Measurements from ENCODE around the gene SCAMP2.
A peak's percentile ranks its signal among the peaks of the same experiment; 100 is the strongest.

The SCAMP2 gene

DNA sequence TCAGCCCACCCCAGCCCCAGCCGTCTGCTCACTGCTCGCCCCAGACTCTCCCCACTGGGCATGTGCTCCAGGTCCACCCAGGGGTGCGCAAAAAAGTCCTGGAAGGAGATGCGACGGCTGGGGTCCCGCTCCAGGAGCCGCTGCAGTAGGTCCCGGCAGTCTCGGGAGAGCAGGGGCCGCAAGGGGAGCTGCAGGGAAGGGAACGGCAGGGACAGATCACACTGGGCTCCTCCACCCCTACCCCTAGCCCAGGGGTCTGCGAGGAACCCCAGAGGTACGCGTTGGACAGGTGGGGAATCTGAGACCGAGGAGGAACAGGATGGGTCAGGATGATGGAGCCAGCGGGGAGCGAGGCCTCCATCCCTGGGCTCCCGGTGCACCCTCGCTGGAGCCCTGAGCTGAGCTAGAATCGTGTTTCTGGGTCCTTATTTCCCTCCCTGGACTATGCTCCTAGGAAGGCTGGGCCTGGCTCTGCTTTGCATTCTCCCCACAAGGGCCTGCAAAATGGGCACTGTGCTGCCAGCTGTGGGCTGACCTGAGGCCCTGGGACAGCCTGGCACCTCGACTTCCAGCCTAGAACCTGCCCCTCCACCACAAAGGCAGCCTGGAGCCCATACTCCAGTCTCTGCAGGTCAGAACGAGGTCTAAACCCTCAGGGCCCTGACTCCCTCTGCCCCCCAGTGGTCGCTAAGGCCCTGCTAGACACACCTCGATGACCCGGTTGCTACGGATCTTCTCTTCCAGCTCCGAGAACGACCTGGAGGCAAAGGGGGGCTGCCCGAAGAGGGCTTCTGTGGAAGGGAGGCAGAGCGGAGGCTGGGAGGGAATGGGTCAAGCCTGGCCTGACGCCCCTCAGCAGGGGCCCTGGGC is 33.4 kb downstream of the SCAMP2 start:
- no peak overlapping the region for H3K27ac ChIP-seq (ENCODE audit: low read depth, low read length)
- no peak overlapping the region for H3K4me3 ChIP-seq (ENCODE audit: low read length)
- H3K4me1 ChIP-seq (ENCODE audit: control insufficient read depth, insufficient read depth, low read length), result peaks cover 8% of the 10 kb centered on the region
- no peak overlapping the region for H3K9ac ChIP-seq (ENCODE audit: low read length)
- no peaks in the 10 kb centered on the region for H3K27me3 ChIP-seq (ENCODE audit: control insufficient read depth, insufficient read depth, low read length)
- peaks cover 4% of the 10 kb centered on the region for H3K36me3 ChIP-seq (ENCODE audit: control insufficient read depth, insufficient read depth, low read length)

DNA sequence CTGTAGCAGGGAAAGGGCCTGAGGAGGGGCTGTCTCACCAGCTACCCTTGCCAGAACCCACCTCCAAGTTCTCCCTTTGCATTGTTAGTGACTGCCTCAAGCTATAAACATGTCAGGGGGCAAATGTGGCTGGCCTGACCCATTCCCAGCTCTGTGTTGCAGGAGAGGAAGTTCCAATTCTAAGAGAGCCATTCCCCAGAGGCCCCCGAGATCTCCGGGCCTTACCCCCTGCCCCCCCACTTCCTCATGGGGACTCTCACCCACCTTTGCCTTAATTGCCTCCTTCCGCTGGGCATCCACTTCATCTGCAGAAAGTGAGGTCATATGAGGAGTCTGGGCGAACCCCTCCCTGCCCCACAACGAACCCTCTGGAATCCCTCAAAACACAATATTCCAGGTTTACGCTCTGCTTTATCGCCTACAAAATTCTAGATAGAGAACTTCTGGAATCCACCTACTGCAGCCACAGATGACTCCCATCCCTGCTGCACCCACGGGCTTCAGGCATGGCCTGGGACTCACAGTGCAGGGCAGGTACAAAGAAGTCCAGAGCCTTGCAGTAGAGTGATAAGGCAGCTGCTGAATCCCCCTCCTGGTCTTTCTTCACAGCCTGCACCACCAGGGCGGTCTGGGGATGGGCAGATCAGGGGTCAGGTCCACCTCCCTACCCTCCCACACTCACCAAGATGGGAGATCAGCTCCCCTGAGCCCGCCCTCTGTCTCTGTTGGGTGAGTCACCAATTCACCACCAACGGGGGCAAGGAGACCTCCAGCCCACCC is 34.2 kb downstream of the SCAMP2 start:
- Histone ChIP-seq H3K9ac (ENCODE audit: low read length) (no peak overlapping the region), H3K27me3 (ENCODE audit: control insufficient read depth, insufficient read depth, low read length) (no peaks in the 10 kb centered on the region), H3K4me3 (ENCODE audit: low read length) (no peak overlapping the region), H3K4me1 (ENCODE audit: control insufficient read depth, insufficient read depth, low read length) (peaks cover 8% of the 10 kb centered on the region), H3K27ac (ENCODE audit: low read depth, low read length) (no peak overlapping the region), H3K36me3 (ENCODE audit: control insufficient read depth, insufficient read depth, low read length) (peaks cover 4% of the 10 kb centered on the region)

- H3K36me3 ChIP-seq (ENCODE audit: control insufficient read depth, insufficient read depth, low read length), result peaks cover 4% of the 10 kb centered on the region
- H3K4me3 ChIP-seq (ENCODE audit: low read length), result no peak overlapping the region
- no peaks in the 10 kb centered on the region for H3K27me3 ChIP-seq (ENCODE audit: control insufficient read depth, insufficient read depth, low read length)
- H3K27ac ChIP-seq (ENCODE audit: low read depth, low read length), result no peak overlapping the region
- peaks cover 3% of the 10 kb centered on the region for H3K4me1 ChIP-seq (ENCODE audit: control insufficient read depth, insufficient read depth, low read length)
- no peak overlapping the region for H3K9ac ChIP-seq (ENCODE audit: low read length)
Measured at GRCh38 chr15:74838137-74838516, 35.0 kb downstream of the SCAMP2 start.

DNA sequence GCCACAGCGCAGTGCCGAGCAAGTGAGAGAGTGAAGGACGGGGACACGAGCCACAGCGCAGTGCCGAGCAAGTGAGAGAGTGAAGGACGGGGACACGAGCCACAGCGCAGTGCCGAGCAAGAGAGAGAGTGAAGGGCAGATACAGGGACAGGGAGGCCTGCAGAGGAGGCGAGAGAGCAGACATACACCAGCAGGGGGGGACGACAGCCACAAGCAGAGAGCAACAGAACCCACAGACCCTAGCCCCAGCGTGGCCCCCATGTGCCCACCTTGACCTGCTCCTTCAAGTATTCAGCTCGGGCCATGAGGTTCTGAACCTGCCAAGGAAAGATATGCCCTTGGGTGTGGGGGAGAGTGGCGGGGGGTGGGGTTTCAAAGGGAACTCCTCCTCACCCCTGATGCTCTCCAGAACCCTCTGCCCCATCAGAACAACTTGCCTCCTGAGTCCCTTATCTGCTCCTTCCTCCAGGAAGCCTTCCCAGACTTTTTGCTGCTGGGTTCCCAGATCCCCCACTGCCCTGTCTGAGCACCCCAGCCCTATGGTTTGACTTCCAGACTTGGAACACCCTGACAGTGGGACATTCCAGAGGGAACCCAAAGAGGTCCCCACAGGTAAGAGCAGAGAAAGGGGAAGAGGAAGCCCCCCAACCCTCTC is 35.6 kb downstream of the SCAMP2 start:
- H3K27ac ChIP-seq (ENCODE audit: low read depth, low read length), result no peak overlapping the region

DNA sequence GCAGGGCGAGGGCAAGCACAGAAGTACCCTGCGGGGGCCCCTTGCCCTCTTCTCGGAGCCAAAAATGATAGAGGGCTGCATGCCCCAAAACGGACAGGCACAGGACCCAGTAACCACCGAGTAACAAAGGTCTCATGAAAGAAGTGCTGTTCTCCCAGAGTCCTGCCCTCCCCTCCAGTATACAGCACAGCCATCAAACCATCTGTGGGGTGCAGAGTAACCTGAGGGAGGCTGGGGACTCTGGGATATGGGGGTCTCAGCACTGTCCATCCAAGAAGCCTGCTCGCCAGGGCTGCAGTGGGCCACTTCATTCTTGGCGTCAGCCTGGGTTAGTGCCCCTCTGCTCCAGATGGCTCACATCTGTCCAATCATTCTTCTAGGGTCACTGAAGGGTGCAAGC is 36.3 kb downstream of the SCAMP2 start:
- Histone ChIP-seq H3K36me3 (ENCODE audit: control insufficient read depth, insufficient read depth, low read length) (peaks cover 4% of the 10 kb centered on the region), H3K27me3 (ENCODE audit: control insufficient read depth, insufficient read depth, low read length) (no peaks in the 10 kb centered on the region), H3K4me1 (ENCODE audit: control insufficient read depth, insufficient read depth, low read length) (no peaks in the 10 kb centered on the region), H3K27ac (ENCODE audit: low read depth, low read length) (no peak overlapping the region), H3K4me3 (ENCODE audit: low read length) (no peak overlapping the region), H3K9ac (ENCODE audit: low read length) (no peak overlapping the region)

More for the DNA sequence above, 35.6 kb downstream of the SCAMP2 start:
- Histone ChIP-seq H3K4me1 (ENCODE audit: control insufficient read depth, insufficient read depth, low read length) (peaks cover 3% of the 10 kb centered on the region), H3K4me3 (ENCODE audit: low read length) (no peak overlapping the region), H3K27me3 (ENCODE audit: control insufficient read depth, insufficient read depth, low read length) (no peaks in the 10 kb centered on the region), H3K36me3 (ENCODE audit: control insufficient read depth, insufficient read depth, low read length) (peaks cover 4% of the 10 kb centered on the region), H3K9ac (ENCODE audit: low read length) (no peak overlapping the region)

- H3K4me3 ChIP-seq (ENCODE audit: low read length), result no peak overlapping the region
- peaks cover 4% of the 10 kb centered on the region for H3K36me3 ChIP-seq (ENCODE audit: control insufficient read depth, insufficient read depth, low read length)
- H3K9ac ChIP-seq (ENCODE audit: low read length), result no peak overlapping the region
- H3K4me1 ChIP-seq (ENCODE audit: control insufficient read depth, insufficient read depth, low read length), result no peaks in the 10 kb centered on the region
- H3K27ac ChIP-seq (ENCODE audit: low read depth, low read length), result no peak overlapping the region
- H3K27me3 ChIP-seq (ENCODE audit: control insufficient read depth, insufficient read depth, low read length), result no peaks in the 10 kb centered on the region
Measured at GRCh38 chr15:74835312-74835823, 37.8 kb downstream of the SCAMP2 start.

GRCh38 chr15:74833376-74834107 is 39.6 kb downstream of the SCAMP2 start:
- no peaks in the 10 kb centered on the region for H3K27me3 ChIP-seq (ENCODE audit: control insufficient read depth, insufficient read depth, low read length)

DNA sequence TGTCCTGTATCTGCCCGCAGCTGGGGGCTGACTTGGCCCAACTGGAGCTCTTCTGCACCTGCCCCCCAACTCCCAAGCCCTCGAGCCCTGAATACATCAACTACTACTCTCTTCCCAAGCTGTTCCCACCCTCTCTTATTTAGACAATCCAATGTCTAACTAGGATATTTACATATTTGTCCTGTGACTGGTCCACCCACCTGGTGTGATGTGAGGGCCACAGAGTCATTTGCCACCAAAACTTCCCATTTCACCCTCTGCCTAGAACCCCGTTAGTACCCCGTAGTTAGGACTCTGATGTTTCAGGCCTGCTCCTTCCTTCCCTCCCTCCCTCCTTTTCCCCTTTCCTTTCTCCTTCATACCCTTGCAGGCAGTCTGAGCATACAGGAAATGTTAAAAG is 40.3 kb downstream of the SCAMP2 start:
- Histone ChIP-seq H3K27ac (ENCODE audit: low read depth, low read length) (no peak overlapping the region), H3K4me3 (ENCODE audit: low read length) (no peak overlapping the region), H3K4me1 (ENCODE audit: control insufficient read depth, insufficient read depth, low read length) (no peaks in the 10 kb centered on the region), H3K9ac (ENCODE audit: low read length) (no peak overlapping the region), H3K27me3 (ENCODE audit: control insufficient read depth, insufficient read depth, low read length) (no peaks in the 10 kb centered on the region), H3K36me3 (ENCODE audit: control insufficient read depth, insufficient read depth, low read length) (no peaks in the 10 kb centered on the region)

More at GRCh38 chr15:74833376-74834107, 39.6 kb downstream of the SCAMP2 start:
- no peaks in the 10 kb centered on the region for H3K4me1 ChIP-seq (ENCODE audit: control insufficient read depth, insufficient read depth, low read length)
- H3K4me3 ChIP-seq (ENCODE audit: low read length), result no peak overlapping the region
- peaks cover 2% of the 10 kb centered on the region for H3K36me3 ChIP-seq (ENCODE audit: control insufficient read depth, insufficient read depth, low read length)
- no peak overlapping the region for H3K9ac ChIP-seq (ENCODE audit: low read length)
- no peak overlapping the region for H3K27ac ChIP-seq (ENCODE audit: low read depth, low read length)

DNA sequence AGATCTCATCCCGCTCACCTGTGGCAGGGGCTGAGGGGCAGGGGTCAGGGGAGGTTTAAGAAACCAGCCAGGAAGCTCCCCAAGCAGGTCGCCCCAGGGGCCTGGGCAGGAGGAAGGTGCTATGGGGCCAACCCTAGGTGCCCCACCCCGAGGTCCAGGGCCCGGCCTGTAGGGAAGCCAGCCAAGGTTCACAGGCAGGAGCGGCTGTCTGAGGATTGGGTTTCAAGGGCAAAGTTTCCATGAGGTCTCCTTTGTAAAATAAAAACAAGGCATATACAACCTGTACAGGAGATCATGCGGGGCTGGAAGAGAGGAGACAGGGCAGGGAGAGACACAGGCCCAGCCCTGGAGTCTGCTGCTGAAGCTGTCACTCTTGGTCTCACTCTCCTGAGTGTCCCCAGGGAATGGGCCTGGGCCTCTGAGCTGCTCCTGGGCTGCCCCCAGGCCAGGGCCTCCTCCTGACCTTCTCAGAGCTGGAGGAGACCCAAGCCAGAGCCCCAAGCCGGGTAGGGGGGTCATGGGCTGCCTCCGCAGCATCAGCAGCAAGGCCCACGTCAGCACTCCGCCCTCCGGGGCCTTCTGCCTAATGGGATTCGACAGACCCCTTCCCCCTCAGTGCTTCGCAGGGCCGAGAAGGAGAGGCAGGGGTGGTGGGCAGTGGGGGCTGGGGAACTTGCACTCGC is 41.2 kb downstream of the SCAMP2 start:
- Histone ChIP-seq H3K36me3 (ENCODE audit: control insufficient read depth, insufficient read depth, low read length) (no peaks in the 10 kb centered on the region), H3K4me3 (ENCODE audit: low read length) (no peak overlapping the region), H3K4me1 (ENCODE audit: control insufficient read depth, insufficient read depth, low read length) (no peaks in the 10 kb centered on the region), H3K9ac (ENCODE audit: low read length) (no peak overlapping the region), H3K27ac (ENCODE audit: low read depth, low read length) (no peak overlapping the region), H3K27me3 (ENCODE audit: control insufficient read depth, insufficient read depth, low read length) (no peaks in the 10 kb centered on the region)

GRCh38 chr15:74830868-74831267 is 42.3 kb downstream of the SCAMP2 start:
- Histone ChIP-seq H3K9ac (ENCODE audit: low read length) (no peak overlapping the region), H3K4me3 (ENCODE audit: low read length) (no peak overlapping the region), H3K4me1 (ENCODE audit: control insufficient read depth, insufficient read depth, low read length) (no peaks in the 10 kb centered on the region), H3K27me3 (ENCODE audit: control insufficient read depth, insufficient read depth, low read length) (peaks cover 3% of the 10 kb centered on the region), H3K36me3 (ENCODE audit: control insufficient read depth, insufficient read depth, low read length) (no peaks in the 10 kb centered on the region), H3K27ac (ENCODE audit: low read depth, low read length) (peak overlapping the region; percentile 45)

- no peak overlapping the region for H3K4me3 ChIP-seq (ENCODE audit: low read length)
- H3K27me3 ChIP-seq (ENCODE audit: control insufficient read depth, insufficient read depth, low read length), result peaks cover 3% of the 10 kb centered on the region
- no peaks in the 10 kb centered on the region for H3K36me3 ChIP-seq (ENCODE audit: control insufficient read depth, insufficient read depth, low read length)
- no peaks in the 10 kb centered on the region for H3K4me1 ChIP-seq (ENCODE audit: control insufficient read depth, insufficient read depth, low read length)
- H3K9ac ChIP-seq (ENCODE audit: low read length), result no peak overlapping the region
- no peak overlapping the region for H3K27ac ChIP-seq (ENCODE audit: low read depth, low read length)
Measured at GRCh38 chr15:74829991-74830390, 43.2 kb downstream of the SCAMP2 start.
